Left kidney (tissue), 8 donors: ENCODE results near the gene ATP6V1G2. TPM values are rescaled to one million over a fixed set of nuclear protein-coding genes. Genes with fewer than 3 reads are reported as not detected.
"Not testable (repeated sequence)": the region's sequence is repeated elsewhere in the genome, so short reads cannot be mapped to it uniquely, and the experiment has no call there.

Experiments
- DNase-seq: peaks from one replicate; pipeline ENCODE4 v3.0.0-alpha.2; 2013
- long read RNA-seq, 8 donors: transcript quantifications; one replicate each; lab custom pipeline, GENCODE V29; 2026
- polyA plus RNA-seq: library from polyadenylated mRNA; unstranded; fragments of 120-200 nt; gene quantifications from one replicate; pipeline ENCODE4 v1.2.1, GENCODE V29; 2013; ENCODE audit not compliant: insufficient read length

Gene ATP6V1G2
- 8.6 TPM for polyA plus RNA-seq
- long read RNA-seq, donor 1, partial matches to known transcripts = 17 of 36 reads
- long read RNA-seq, donor 1, other reads (novel, unspliced or antisense) = 17 of 36 reads
- long read RNA-seq, donor 2, partial matches to known transcripts = 0 of 1 reads
- long read RNA-seq, donor 2, other reads (novel, unspliced or antisense) = 0 of 1 reads
- long read RNA-seq, donor 3, partial matches to known transcripts = 0 of 17 reads
- long read RNA-seq, donor 3, other reads (novel, unspliced or antisense) = 13 of 17 reads
- long read RNA-seq, donor 4 = 0 reads
- long read RNA-seq, donor 5, transcript ATP6V1G2-205 (3 exons, 1,588 nt) = major isoform, 5 of 5 reads
- long read RNA-seq, donor 5, partial matches to known transcripts = 0 of 5 reads
- long read RNA-seq, donor 5, other reads (novel, unspliced or antisense) = 0 of 5 reads
- long read RNA-seq, donor 6, partial matches to known transcripts = 0 of 2 reads
- long read RNA-seq, donor 6, other reads (novel, unspliced or antisense) = 0 of 2 reads
- long read RNA-seq, donor 7, partial matches to known transcripts = 0 of 3 reads
- long read RNA-seq, donor 7, other reads (novel, unspliced or antisense) = 0 of 3 reads
- long read RNA-seq, donor 8, partial matches to known transcripts = 0 of 3 reads
- long read RNA-seq, donor 8, other reads (novel, unspliced or antisense) = 0 of 3 reads

DNA sequence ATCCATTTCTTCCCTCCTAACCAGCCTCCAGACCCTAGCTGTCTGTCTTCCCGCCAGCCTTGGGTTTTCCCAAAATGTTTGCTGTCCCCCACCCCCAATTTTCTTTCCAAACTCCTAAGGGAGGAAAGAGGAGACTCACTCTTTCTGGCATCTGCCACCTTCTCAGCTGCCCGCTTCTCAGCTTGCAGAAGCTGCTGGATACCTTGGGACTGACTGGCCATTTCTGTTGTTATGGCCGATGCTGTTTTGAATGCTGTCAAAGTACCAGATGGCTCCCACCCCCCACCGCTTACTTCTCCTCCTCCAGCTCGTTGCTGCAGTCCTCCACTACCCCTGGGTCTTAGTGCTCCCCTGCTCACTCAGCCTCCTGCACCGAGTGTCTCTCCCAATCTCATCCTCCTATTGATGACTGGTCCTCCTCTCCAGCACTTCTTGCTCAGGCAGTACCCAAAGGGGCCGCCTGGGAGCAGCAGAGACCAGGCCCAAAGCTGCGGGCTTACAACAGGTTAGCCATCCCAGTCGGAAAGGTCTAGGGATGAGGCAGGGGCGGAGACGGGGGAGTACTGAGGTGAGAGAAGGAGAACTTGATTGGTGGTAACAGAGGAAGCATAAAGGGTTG is at the start of gene ATP6V1G2:
Gene ATP6V1G2 (minus strand): TSS at position 270 of the 619 bp plus-strand sequence. CDS start 49 bp downstream, at position 221.
- DNase-seq = peak; percentile 87

DNA sequence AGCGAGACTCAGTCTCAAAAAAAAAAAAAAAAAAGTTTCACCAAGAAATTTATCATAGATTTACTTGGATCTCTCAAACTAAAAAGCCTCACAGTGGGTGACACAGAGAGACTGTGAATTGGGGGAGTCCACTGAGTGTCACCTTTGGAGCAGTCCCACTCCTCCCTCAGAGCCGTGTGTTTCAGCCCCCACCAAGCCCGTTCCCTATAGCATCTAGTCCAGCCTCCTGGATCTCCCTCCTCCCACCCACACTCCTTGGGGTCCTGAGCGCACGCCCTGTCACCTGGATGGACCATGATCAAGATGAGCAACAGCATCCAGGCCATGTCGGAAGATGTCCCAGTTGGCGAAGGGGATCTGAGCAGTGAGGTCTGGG is 46.0 kb upstream of the ATP6V1G2 start:
- DNase-seq = no peak

DNA sequence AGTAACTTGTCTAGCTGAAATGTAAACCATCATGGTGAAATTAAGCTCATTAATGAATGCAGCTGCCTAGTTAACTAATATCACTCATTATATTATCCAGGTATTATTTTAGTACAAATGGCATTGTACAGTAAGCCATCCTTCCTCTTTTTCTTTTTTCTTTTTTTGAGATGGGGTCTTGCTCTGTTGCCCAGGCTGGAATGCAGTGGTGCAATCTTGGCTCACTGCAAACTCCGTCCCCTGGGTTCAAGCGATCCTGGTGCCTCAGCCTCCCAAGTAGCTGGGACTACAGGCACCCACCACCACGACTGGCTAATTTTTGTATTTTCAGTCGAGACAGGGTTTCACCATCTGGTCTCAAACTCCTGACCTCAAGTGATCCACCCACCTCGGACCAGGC is 44.3 kb upstream of the ATP6V1G2 start:
- DNase-seq = not testable (repeated sequence)

DNA sequence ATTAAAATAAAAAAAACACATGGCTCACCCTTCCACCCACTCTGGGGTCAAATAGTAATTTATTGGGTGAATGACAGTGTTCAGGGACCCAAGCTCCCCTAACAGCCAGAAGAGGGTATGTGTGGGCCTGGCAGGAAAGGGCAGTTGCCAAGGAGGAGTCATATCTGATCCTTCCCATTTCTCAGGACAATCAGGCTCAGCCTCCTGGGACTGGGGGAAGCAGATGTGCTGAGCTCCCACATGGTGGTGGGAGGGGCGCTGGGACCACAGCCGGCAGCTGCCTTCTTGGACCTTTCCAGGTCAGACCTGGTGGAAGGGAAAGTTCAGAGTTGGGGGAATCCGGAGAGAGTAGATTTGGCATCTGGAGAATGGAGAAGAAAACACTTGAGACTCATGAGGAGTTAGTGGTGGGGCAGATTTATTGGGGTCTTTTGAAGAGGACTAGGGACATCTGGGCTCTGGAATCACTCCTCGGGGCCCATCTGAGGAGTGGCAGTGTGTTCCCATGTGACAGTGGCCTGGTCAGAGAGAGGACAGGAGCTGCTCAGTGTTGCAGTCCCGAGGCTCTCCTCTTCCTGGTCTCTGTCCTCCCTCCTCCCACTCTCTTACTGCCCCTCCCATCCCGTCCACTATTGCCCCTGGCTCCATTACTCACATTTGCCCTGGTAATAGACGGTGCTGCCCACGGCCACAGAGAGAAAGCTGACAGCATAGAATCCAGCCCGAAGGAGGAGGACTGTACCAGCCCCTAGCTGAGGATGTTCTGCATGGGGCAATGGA is 42.7 kb upstream of the ATP6V1G2 start:
- DNase-seq = no peak

DNA sequence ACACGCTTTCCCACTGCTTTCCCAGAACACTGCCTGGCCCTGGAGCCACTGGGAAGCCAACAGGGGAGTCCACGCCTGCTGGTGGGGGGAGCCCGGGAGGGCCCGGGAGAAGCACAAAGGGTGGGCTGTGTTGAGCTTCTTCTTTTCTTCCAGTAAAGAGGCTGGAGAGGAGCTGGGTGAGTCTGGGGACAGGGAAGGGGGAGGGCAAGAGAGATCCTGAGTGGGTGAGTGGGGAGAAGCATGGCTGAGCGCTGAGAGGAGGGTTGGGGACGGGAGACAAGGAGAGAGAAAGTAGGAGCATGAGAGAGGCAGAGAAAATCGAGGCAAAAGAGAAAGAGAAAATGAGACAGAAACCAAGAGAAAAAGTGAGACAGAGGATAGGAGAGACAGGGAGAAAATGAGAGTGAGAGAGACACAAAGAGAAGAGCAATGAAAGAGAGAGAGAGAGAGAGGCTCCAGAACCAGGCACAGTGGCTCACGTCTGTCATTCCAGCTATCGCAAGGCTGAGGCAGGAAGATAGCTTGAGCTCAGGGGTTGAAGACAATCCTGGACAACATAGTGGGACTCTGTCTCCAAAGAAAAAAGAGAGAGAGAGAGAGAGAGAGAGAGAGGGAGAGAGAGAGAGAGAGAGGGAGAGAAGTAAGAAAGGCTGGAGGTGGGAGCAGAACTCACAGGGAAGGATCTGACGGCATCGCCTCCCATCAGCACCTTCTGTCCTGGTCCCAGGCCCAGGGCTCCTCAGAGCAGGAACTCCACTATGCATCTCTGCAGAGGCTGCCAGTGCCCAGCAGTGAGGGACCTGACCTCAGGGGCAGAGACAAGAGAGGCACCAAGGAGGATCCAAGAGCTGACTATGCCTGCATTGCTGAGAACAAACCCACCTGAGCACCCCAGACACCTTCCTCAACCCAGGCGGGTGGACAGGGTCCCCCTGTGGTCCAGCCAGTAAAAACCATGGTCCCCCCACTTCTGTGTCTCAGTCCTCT is 41.7 kb upstream of the ATP6V1G2 start:
- no peak for DNase-seq

DNA sequence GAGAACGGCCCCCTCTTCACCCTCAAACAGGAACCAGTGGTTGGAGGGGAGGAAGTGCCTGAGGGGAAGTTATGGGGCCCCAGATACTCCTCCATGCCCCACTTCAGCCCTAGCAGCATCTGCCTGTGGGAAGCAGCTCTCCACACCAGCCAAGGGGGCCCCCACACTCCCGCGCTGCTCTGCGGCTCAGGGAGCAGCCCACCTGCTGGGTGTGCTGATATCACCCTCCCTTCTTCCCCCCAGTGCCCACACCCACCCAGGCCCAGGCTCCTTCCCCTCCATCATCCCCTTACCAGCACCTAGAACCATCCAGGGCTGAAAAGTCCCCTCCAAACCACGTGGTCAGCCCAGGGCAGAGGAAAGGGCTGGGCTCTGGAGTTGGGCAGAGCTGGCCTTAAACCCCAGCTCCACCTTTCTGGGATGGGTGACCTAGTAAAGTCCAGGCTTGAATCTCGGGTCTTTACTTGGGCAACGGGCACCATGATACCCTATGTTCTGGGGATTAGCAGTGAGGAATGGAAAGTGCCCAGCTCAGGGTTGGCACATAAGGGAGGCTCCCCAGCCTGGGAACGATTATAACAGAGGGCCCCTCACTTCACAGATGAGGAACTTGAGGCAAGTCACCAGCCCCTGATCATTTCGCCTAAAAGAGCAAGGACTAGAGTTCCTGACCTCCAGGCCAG is 40.3 kb upstream of the ATP6V1G2 start:
- no peak for DNase-seq

DNA sequence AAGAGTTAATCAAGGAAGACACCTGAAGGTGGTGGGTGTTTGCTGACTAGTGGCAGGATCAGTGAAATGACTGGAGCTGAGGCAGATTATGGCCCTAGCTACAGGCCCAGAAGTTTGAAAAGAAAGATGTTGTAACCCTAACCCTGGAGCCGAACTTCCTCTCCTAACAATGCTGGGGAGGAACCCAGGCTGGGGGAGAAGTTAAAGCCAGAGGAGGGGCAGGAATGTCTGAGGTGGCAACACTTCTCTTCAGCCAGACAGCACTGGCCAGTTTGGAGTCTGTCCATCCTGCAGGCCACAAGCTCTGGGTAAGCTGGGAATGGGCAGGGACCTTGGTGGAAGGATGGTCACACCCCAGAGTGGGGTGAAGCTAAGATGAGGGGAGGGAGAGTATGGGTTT is 39.6 kb upstream of the ATP6V1G2 start, which contains the start of gene LST1:
Gene LST1 (plus strand): TSS at position 270 of the 400 bp plus-strand sequence. CDS start 1,023 bp downstream, outside the sequence.
- no peak for DNase-seq

DNA sequence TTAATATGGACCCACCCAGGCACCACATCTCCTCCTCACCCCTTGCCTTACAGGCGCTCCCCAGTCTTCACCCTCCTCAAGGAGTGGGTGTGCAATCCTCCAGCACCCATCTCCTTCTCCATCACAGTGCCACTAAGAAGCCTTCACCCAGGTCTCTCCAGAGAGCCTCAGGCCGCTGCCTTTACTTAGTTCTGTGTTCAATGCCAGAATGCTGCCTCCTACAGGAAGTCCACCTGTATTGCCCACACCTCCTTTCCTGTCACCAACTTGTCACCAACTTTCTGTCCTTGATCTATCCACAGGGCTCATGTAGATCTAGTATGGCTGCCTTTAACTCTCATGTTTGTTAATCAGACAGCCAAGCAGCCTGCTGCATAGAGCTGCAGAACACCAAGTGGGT is 39.1 kb upstream of the ATP6V1G2 start:
- DNase-seq = no peak

DNA sequence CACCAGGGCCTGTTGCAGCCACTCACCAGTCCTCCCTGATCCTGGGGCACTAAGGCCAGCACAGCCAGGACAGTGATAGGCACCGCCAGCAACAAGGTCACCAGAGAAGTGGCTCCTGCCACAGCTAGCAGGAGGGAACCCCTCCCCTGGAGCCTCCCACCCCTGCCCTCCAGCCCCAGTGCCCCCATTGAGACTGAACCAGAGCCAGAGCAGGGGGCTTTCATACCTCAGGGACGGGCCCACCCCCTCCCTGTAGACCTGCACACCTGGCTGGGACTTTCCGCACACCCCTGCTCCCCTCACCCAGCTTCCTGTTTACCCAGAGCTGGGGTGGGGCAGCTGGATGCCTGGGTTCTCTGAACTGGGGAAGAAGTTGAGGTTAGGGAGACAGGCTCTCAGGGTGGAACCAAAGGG is 35.8 kb upstream of the ATP6V1G2 start, which contains the start of gene LTB:
Gene LTB (minus strand): TSS at position 195 of the 414 bp plus-strand sequence. CDS start 7 bp downstream, at position 188.
- no peak for DNase-seq

DNA sequence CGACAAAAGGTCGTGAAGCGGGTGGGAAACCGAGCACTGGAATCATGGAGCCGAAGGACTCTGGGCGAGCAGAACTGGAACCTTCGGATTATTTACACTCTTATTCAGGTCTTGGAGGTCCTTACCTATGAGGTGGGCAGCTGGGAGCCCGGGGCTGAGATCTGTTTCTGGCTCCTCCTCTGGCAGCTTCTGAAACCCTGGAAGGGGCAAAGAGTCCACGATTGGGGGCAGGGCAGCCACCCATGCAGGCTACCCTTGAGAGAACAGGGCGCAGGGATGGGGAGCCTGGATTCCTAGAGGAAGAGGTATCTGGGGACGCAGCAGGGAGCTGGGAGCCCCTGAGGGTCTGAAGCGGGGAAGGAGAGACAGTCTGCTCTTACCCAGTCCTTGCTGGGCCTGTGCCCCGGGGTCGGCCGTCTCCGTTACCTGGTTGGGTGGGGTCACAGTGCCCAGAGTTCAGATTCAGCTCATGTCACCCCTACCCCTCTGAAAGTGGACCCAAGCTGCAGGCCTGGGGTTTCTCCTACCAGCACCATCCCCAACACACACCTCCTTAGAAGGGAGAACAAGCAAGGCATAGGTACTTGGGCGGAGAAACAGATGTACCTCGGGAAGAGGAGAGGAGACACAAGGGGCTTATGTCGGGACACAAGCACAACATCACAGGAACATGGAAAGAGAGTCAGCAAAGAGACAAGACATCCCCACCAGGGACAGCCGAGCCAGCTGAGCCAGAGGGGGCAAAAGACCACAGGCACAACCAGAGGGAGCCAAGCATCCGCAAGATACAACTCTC is 35.2 kb upstream of the ATP6V1G2 start:
- peak; percentile 24 for DNase-seq

DNA sequence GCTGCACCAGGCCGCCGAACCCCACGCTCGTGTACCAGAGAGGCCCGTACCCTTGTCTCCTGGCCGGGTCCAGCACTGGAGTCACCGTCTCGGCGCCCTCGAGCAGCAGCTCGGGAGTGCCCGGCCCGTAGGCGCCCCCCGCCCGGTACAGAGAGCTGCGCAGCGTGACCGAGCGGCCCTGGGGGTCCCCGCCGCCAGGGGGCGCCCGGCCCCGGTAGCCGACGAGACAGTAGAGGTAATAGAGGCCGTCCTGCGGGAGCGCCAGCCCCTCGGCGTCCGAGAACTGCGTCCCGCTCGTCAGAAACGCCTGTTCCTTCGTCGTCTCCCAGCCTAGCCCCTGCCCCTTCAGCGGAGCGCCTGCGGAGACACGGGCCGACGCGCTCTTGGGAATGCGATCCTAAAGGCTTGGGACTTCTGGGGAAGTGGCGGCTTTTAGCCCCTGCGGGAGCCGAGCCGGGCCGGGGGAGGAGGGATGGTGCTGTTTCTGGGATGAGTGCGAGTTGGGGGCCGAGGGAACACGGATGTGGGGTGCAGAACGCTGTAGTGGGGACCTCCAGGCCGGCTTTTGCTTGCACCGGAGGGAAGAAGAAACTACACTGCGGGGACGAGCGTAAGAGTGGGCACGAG is 34.5 kb upstream of the ATP6V1G2 start:
- DNase-seq = peak; percentile 85

DNA sequence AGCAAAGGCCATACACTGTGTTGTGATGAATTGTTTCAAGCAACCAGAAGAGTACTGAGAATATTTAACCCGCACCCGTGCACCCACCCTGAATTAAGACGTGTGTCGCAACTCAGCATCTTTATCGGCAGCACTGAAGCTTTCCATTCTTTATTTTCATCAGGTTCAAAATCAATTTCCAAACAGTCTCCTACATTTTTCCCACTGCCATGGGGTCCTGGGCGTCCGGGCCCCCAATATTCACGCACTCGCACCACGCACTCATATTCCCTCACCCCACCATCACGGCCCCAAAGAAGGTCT is 34.0 kb upstream of the ATP6V1G2 start:
- DNase-seq = no peak

DNA sequence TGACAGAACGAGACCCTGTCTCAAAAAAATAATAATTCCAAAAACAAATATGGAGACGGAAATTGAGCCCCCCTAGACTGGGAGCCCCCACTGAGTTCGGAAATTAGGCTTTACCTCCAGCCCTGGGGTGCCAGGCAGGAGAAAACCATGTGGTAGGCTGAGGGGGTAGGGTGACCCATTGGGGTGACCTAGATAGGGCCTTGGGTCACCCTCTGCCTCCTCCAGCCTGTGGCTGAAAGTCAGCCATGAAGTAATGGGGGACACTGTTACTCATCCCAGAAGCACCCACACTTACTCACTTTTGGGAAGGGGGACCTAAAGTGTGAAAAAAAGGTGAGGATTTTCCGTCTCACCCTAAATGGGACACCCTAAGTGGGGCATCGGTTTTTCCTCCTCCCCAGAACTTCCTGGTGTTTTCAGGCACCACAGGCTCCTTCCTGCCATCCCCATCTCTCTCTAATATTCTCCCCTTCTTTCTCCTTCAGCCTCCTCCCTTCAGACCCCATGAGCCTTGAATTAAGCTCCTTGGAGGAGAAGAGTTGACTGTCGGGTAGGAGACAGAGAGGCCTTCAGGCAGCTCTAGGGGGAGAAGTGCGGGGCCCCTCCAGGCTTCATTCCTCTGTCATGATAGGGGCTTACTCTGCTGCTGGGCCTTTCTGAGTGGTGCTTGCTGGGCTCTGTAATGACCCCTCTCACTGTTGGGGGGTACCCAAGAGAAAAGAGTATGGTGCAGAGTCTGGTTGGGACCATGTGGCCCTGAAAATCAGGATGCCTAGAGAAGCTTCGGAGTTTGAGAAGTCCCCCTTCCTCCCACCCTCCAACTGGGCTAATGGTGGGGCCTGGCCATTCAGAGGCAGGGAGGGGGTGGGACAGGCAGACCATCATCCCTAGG is 33.4 kb upstream of the ATP6V1G2 start:
- DNase-seq = no peak

DNA sequence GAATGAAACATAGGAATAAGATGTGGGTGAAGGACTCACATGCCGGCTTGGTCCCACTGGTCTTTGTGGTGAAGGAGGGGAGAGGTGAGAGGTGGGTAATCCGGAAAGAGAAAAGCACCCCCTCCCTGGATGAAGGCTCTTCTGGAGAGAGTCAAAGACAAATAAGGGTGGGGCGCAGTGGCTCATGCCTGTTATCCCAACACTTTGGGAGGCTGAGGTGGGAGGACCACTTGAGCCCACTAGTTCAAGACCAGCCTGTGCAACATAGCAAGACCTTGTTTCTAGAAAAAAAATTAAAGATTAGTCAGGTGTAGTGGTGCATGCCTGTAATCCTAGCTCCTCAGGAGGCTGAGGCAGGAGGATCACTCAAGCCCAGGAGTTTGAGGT is 32.7 kb upstream of the ATP6V1G2 start:
- DNase-seq = no peak

DNA sequence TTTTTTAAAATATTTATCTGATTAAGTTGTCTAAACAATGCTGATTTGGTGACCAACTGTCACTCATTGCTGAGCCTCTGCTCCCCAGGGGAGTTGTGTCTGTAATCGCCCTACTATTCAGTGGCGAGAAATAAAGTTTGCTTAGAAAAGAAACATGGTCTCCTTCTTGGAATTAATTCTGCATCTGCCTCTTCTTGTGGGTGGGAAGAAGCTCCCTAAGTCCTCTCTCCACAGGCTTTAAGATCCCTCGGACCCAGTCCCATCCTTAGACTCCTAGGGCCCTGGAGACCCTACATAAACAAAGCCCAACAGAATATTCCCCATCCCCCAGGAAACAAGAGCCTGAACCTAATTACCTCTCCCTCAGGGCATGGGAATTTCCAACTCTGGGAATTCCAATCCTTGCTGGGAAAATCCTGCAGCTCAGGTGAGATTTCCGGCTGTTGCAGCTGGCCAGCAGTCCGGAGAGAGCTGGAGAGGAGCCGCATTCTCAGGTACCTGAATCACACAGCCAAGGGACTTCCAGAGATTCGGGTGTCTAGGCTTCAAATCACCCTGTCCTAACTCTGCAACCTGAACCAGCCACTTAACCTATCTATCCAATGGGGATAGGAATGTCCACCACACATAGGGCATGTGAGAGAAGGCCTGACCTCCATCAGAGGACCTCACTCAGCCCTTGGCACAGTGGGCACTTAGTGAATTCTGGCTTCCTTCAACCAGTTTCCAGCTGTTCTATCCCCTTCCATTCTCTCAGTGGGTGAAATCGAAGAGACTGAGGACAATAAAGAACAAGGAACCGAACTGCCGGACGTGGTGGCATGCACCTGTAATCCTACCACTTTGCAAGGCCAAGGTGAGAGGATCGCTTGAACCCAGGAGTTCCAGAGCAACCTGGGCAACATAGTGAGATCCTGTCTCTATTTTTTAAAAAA is 32.0 kb upstream of the ATP6V1G2 start:
- DNase-seq = no peak

DNA sequence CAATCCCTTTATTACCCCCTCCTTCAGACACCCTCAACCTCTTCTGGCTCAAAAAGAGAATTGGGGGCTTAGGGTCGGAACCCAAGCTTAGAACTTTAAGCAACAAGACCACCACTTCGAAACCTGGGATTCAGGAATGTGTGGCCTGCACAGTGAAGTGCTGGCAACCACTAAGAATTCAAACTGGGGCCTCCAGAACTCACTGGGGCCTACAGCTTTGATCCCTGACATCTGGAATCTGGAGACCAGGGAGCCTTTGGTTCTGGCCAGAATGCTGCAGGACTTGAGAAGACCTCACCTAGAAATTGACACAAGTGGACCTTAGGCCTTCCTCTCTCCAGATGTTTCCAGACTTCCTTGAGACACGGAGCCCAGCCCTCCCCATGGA is 31.2 kb upstream of the ATP6V1G2 start:
- no peak for DNase-seq
